Measurements from ENCODE around the gene TRIM37. TPM values are rescaled to one million over a fixed set of nuclear protein-coding genes. Genes with fewer than 3 reads are reported as not detected.

The TRIM37 gene
- total RNA-seq, 6 experiments from 2014 or later: 7.2 to 11.0 (median 9.0) TPM

GRCh38 chr17:59084154-59084553 is 22.5 kb downstream of the TRIM37 start:
- Histone ChIP-seq H3K36me3 (peaks cover 0 to 24% (median 7%) of the 10 kb centered on the region in 4 donors), H3K9me3 (no peaks in the 10 kb centered on the region), H3K4me1 (no peaks in the 10 kb centered on the region), H3K27me3 (no peaks in the 10 kb centered on the region), H3K4me3 (no peak overlapping the region), H3K27ac (no peak overlapping the region)
- ATAC-seq (no peak), DNase-seq (no peak)
- TF ChIP-seq CTCF (IDR thresholded peaks at IDR 0.05) (no peak), POLR2A (IDR thresholded peaks at IDR 0.05) (no peak)
- intact Hi-C loops (cut with DNase I): no loop called here
- 92% methylated on average over 4 of the region's 4 CpGs for WGBS (ENCODE audit: insufficient coverage, low coverage, low lambda C conversion rate, missing lambda C conversion rate)

- DNase-seq: no peak
- intact Hi-C loops (cut with DNase I): no loop called here
- no peak for ATAC-seq
- Histone ChIP-seq H3K4me1 (no peaks in the 10 kb centered on the region), H3K27me3 (no peaks in the 10 kb centered on the region), H3K36me3 (peaks cover 0 to 49% (median 4%) of the 10 kb centered on the region in 4 donors), H3K4me3 (no peak overlapping the region), H3K9me3 (no peaks in the 10 kb centered on the region), H3K27ac (no peak overlapping the region)
- no peak for TF ChIP-seq CTCF (IDR thresholded peaks at IDR 0.05)
- TF ChIP-seq POLR2A (IDR thresholded peaks at IDR 0.05): no peak
These were observed 32.2 kb downstream of the TRIM37 start for GRCh38 chr17:59074494-59074893.

- intact Hi-C loops (cut with DNase I): no loop called here
- 91% methylated on average over 1 of the region's 1 CpG for WGBS (ENCODE audit: insufficient coverage, low coverage, low lambda C conversion rate, missing lambda C conversion rate)
- DNase-seq (no peak), ATAC-seq (no peak)
- Histone ChIP-seq H3K4me3 (no peak overlapping the region), H3K27ac (no peak overlapping the region), H3K36me3 (peaks cover 0 to 44% (median 2%) of the 10 kb centered on the region in 4 donors), H3K27me3 (no peaks in the 10 kb centered on the region), H3K9me3 (no peaks in the 10 kb centered on the region), H3K4me1 (no peaks in the 10 kb centered on the region)
- TF ChIP-seq CTCF (IDR thresholded peaks at IDR 0.05): no peak
- no peak for TF ChIP-seq POLR2A (IDR thresholded peaks at IDR 0.05)
These were observed 32.7 kb downstream of the TRIM37 start for GRCh38 chr17:59073972-59074371.

- Histone ChIP-seq H3K9me3 (no peaks in the 10 kb centered on the region), H3K4me1 (no peaks in the 10 kb centered on the region), H3K36me3 (peaks cover 0 to 22% (median 2%) of the 10 kb centered on the region in 4 donors), H3K27ac (no peak overlapping the region), H3K27me3 (no peaks in the 10 kb centered on the region), H3K4me3 (no peak overlapping the region)
- TF ChIP-seq CTCF (IDR thresholded peaks at IDR 0.05): no peak
- no peak for TF ChIP-seq POLR2A (IDR thresholded peaks at IDR 0.05)
- no peak for ATAC-seq
- WGBS (ENCODE audit: insufficient coverage, low coverage, low lambda C conversion rate, missing lambda C conversion rate): 100% methylated on average over 1 of the region's 1 CpG
- DNase-seq: no peak
- intact Hi-C loops (cut with DNase I): no loop called here
These were observed 36.8 kb downstream of the TRIM37 start for GRCh38 chr17:59069856-59070255.

- H3K4me1 ChIP-seq: no peaks in the 10 kb centered on the region
- no peak overlapping the region for H3K27ac ChIP-seq
- DNase-seq: no peak
- no peaks in the 10 kb centered on the region for H3K9me3 ChIP-seq
- H3K4me3 ChIP-seq: no peak overlapping the region
- H3K27me3 ChIP-seq: no peaks in the 10 kb centered on the region
- TF ChIP-seq POLR2A (IDR thresholded peaks at IDR 0.05) (no peak), CTCF (IDR thresholded peaks at IDR 0.05) (no peak)
- intact Hi-C loops (cut with DNase I): no loop called here
- 94% methylated on average over 6 of the region's 6 CpGs for WGBS (ENCODE audit: insufficient coverage, low coverage, low lambda C conversion rate, missing lambda C conversion rate)
- H3K36me3 ChIP-seq: peaks cover 0 to 12% (median 2%) of the 10 kb centered on the region in 4 donors
- ATAC-seq: no peak
These were observed 38.9 kb downstream of the TRIM37 start for GRCh38 chr17:59067756-59068155.

All from right lobe of liver (tissue), 6 donors.